ENCODE measurements around the gene ADAMTS10.
"Not testable (repeated sequence)": the region's sequence is repeated elsewhere in the genome, so short reads cannot be mapped to it uniquely, and the experiment has no call there.

ADAMTS10 gene

GRCh38 chr19:8573316-8573715, 37.2 kb downstream of the ADAMTS10 start:
- H3K36me3 ChIP-seq (ENCODE audit: control insufficient read depth in 1 of 2, insufficient read depth in 2 of 2, low read length in 2 of 2) = no peaks in the 10 kb centered on the region
- no peaks in the 10 kb centered on the region for H3K27me3 ChIP-seq (ENCODE audit: low read depth, low read length)
- H3K9me3 ChIP-seq (ENCODE audit: control insufficient read depth in 1 of 2, low read length in 2 of 2) = no peaks in the 10 kb centered on the region
- no peak overlapping the region for H3K27ac ChIP-seq (ENCODE audit: low read length)
- no peak overlapping the region for H3K4me3 ChIP-seq (ENCODE audit: low read depth in 1 of 2, low read length in 2 of 2)
- peaks cover 0 to 2% of the 10 kb centered on the region in 2 donors for H3K4me1 ChIP-seq (ENCODE audit: control insufficient read depth in 1 of 2, insufficient read depth in 2 of 2, low read length in 2 of 2)

DNA sequence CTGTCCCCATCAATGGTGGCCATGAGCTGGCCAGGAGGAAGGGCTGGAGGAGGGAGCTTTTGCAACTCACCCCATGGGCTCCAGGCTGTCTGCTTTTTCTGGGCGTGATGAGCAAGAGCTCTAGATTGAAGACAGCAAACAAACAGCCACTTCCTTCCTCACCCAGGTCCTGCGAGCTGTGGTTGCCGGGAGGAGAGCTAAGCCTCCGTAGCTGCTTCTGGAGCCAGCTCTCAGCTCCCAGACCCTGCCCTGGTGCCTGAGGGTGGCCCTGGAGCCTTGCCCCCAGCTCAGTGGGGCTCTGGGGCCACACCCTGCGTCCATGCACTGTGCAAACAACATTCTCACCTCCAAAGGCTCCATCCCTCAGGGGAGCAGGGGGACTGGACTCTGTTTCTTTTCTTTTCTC, 39.5 kb downstream of the ADAMTS10 start:
- Histone ChIP-seq H3K4me1 (ENCODE audit: control insufficient read depth in 1 of 2, insufficient read depth in 2 of 2, low read length in 2 of 2) (no peaks in the 10 kb centered on the region), H3K9me3 (ENCODE audit: control insufficient read depth in 1 of 2, low read length in 2 of 2) (no peaks in the 10 kb centered on the region), H3K4me3 (ENCODE audit: low read depth in 1 of 2, low read length in 2 of 2) (no peak overlapping the region), H3K36me3 (ENCODE audit: control insufficient read depth in 1 of 2, insufficient read depth in 2 of 2, low read length in 2 of 2) (no peaks in the 10 kb centered on the region), H3K27ac (ENCODE audit: low read length) (no peak overlapping the region), H3K27me3 (ENCODE audit: low read depth, low read length) (no peaks in the 10 kb centered on the region)

DNA sequence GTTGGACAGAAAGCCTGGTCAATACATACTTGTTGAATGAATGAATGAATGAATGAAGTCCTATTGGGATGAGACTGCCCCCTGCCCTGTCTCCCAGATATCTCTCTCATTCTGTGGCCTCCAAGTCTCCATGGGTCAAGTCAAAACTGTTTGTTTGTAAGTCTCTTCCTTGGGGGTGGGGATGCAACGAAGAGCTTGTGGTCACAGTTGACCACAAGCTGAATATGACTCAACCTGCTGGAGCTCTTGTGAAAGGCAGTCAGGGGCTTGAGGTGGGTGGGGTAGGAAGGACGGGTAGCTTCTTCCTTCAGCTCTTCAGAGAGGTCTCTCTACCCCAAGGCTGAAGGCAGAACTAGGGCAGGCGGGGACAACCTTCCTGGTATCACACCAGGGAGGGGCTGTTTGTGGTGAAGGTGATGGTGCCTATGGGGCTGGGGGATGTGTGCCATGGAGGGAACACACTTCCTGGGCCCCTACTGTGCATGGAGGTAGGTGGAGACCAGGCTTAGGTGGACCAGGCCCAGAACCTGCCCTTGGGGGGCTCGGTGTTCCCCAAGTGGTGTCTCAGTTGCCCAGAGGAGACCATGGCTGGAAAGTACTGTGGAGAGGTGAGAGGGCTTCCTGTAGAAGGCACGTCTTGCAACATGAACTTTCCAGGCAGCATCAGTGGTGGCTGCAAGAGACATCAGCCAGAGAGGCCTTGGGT, 41.3 kb downstream of the ADAMTS10 start:
- H3K4me3 ChIP-seq (ENCODE audit: low read depth in 1 of 2, low read length in 2 of 2) = no peak overlapping the region
- H3K9me3 ChIP-seq (ENCODE audit: control insufficient read depth in 1 of 2, low read length in 2 of 2) = no peaks in the 10 kb centered on the region
- H3K4me1 ChIP-seq (ENCODE audit: control insufficient read depth in 1 of 2, insufficient read depth in 2 of 2, low read length in 2 of 2) = no peaks in the 10 kb centered on the region
- H3K27ac ChIP-seq (ENCODE audit: low read length) = peak overlapping the region; percentile 16
- no peaks in the 10 kb centered on the region for H3K27me3 ChIP-seq (ENCODE audit: low read depth, low read length)
- no peaks in the 10 kb centered on the region for H3K36me3 ChIP-seq (ENCODE audit: control insufficient read depth in 1 of 2, insufficient read depth in 2 of 2, low read length in 2 of 2)

DNA sequence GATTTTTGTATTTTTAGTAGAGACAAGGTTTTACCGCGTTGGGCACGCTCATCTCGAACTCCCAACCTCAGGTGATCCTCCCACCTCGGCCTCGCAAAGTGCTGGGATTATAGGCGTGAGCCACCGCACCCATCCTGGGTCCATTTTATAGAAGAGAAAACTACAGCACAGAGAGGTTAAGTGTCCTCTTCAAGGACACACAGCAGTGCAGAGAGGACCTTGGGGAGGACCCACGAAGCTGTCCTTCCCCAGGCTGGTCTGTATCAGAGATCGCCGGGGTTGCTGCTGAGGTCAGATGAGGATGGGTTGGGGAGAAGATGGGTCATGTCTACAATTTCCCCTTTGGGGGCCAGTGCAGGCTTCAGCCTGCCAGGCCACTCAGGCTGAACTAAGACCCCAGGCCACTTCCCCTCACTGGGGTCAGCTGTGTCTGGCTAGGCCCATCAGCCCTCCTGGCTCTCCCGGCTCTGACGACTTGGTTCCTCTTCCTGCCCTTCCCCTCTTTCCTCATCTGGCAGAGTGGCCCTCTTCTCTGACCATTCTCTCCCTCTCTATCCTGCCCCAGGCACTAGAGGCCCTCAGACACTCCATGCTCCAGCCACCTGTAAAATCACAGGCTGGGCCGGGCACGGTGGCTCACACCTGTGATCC, 42.9 kb downstream of the ADAMTS10 start:
- H3K27me3 ChIP-seq (ENCODE audit: low read depth, low read length) = no peaks in the 10 kb centered on the region
- no peak overlapping the region for H3K27ac ChIP-seq (ENCODE audit: low read length)
- H3K4me3 ChIP-seq (ENCODE audit: low read depth in 1 of 2, low read length in 2 of 2) = no peak overlapping the region
- no peaks in the 10 kb centered on the region for H3K36me3 ChIP-seq (ENCODE audit: control insufficient read depth in 1 of 2, insufficient read depth in 2 of 2, low read length in 2 of 2)
- no peaks in the 10 kb centered on the region for H3K9me3 ChIP-seq (ENCODE audit: control insufficient read depth in 1 of 2, low read length in 2 of 2)
- H3K4me1 ChIP-seq (ENCODE audit: control insufficient read depth in 1 of 2, insufficient read depth in 2 of 2, low read length in 2 of 2) = no peaks in the 10 kb centered on the region

DNA sequence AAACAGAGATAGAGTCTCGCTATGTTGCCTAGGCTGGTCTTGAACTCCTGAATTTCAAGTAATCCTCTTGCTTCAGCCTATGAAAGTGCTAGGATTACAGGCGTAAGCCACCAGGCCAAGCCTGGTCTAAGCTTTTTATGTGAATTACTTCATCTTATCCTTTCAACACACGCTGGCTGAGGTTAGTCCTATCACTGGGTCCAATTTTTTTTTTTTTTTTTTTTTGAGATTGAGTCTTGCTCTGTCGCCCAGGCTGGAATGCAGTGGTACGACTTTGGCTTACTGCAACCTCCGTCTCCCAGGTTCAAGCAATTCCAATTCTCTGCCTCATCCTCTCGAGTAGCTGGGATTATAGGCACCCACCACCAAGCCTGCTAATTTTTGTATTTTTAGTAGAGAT, 43.7 kb downstream of the ADAMTS10 start:
- Histone ChIP-seq H3K27ac (ENCODE audit: low read length) (no peak overlapping the region), H3K4me3 (ENCODE audit: low read depth in 1 of 2, low read length in 2 of 2) (no peak overlapping the region), H3K4me1 (ENCODE audit: control insufficient read depth in 1 of 2, insufficient read depth in 2 of 2, low read length in 2 of 2) (no peaks in the 10 kb centered on the region), H3K36me3 (ENCODE audit: control insufficient read depth in 1 of 2, insufficient read depth in 2 of 2, low read length in 2 of 2) (no peaks in the 10 kb centered on the region), H3K9me3 (ENCODE audit: control insufficient read depth in 1 of 2, low read length in 2 of 2) (no peaks in the 10 kb centered on the region), H3K27me3 (ENCODE audit: low read depth, low read length) (no peaks in the 10 kb centered on the region)

GRCh38 chr19:8564866-8565265, 45.6 kb downstream of the ADAMTS10 start:
- H3K9me3 ChIP-seq (ENCODE audit: control insufficient read depth in 1 of 2, low read length in 2 of 2); H3K27ac ChIP-seq (ENCODE audit: low read length); H3K4me3 ChIP-seq (ENCODE audit: low read depth in 1 of 2, low read length in 2 of 2); H3K36me3 ChIP-seq (ENCODE audit: control insufficient read depth in 1 of 2, insufficient read depth in 2 of 2, low read length in 2 of 2); H3K4me1 ChIP-seq (ENCODE audit: control insufficient read depth in 1 of 2, insufficient read depth in 2 of 2, low read length in 2 of 2); H3K27me3 ChIP-seq (ENCODE audit: low read depth, low read length): not testable (repeated sequence)

DNA sequence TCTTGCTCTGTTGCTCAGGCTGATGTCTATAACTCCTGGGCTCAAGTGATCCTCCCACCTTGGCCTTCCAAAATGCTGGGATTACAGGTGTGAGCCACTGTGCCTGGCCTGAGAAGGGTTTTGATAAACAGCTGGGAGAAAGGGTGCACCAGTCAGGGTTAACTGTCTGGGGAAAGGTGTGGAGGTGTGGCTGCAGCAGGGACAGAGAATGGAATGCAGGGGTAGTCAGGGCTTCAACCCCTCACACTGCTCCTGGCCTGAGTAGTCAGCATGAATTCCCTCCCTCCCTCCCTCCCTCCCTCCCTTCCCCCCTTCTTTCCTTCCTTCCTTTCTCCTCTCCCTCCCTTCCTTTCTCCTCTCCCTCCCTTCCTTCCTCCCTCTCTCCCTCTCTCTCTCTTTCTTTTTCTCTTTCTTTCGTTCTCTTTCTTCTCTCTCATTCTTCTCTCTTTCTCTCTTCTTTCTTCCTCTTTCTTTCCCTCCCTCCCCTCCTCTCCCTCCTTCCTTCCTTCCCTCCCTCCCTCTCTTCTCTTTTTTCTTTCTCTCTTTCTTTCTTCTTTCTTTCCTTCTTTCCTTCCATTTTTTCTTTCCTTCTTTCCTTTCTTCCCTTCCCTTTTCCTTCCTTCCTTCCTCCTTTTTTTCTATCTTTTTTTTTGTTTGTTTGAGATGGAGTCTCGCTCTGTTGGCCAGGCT, 49.3 kb downstream of the ADAMTS10 start:
- Histone ChIP-seq H3K4me3 (ENCODE audit: low read depth in 1 of 2, low read length in 2 of 2) (no peak overlapping the region), H3K9me3 (ENCODE audit: control insufficient read depth in 1 of 2, low read length in 2 of 2) (no peaks in the 10 kb centered on the region), H3K27me3 (ENCODE audit: low read depth, low read length) (no peaks in the 10 kb centered on the region), H3K27ac (ENCODE audit: low read length) (no peak overlapping the region), H3K4me1 (ENCODE audit: control insufficient read depth in 1 of 2, insufficient read depth in 2 of 2, low read length in 2 of 2) (no peaks in the 10 kb centered on the region), H3K36me3 (ENCODE audit: control insufficient read depth in 1 of 2, insufficient read depth in 2 of 2, low read length in 2 of 2) (no peaks in the 10 kb centered on the region)

- no peak overlapping the region for H3K27ac ChIP-seq (ENCODE audit: low read length)
- H3K27me3 ChIP-seq (ENCODE audit: low read depth, low read length) = no peaks in the 10 kb centered on the region
Measured at GRCh38 chr19:8558325-8558724, 52.2 kb downstream of the ADAMTS10 start.

GRCh38 chr19:8557642-8558238, 52.8 kb downstream of the ADAMTS10 start:
- Histone ChIP-seq H3K27ac (ENCODE audit: low read length) (no peak overlapping the region), H3K4me1 (ENCODE audit: control insufficient read depth in 1 of 2, insufficient read depth in 2 of 2, low read length in 2 of 2) (no peaks in the 10 kb centered on the region), H3K9me3 (ENCODE audit: control insufficient read depth in 1 of 2, low read length in 2 of 2) (no peaks in the 10 kb centered on the region), H3K4me3 (ENCODE audit: low read depth in 1 of 2, low read length in 2 of 2) (no peak overlapping the region), H3K27me3 (ENCODE audit: low read depth, low read length) (no peaks in the 10 kb centered on the region), H3K36me3 (ENCODE audit: control insufficient read depth in 1 of 2, insufficient read depth in 2 of 2, low read length in 2 of 2) (no peaks in the 10 kb centered on the region)

More at GRCh38 chr19:8558325-8558724, 52.2 kb downstream of the ADAMTS10 start:
- no peak overlapping the region for H3K4me3 ChIP-seq (ENCODE audit: low read depth in 1 of 2, low read length in 2 of 2)
- H3K36me3 ChIP-seq (ENCODE audit: control insufficient read depth in 1 of 2, insufficient read depth in 2 of 2, low read length in 2 of 2) = no peaks in the 10 kb centered on the region
- H3K9me3 ChIP-seq (ENCODE audit: control insufficient read depth in 1 of 2, low read length in 2 of 2) = no peaks in the 10 kb centered on the region
- no peaks in the 10 kb centered on the region for H3K4me1 ChIP-seq (ENCODE audit: control insufficient read depth in 1 of 2, insufficient read depth in 2 of 2, low read length in 2 of 2)

- H3K9me3 ChIP-seq (ENCODE audit: control insufficient read depth in 1 of 2, low read length in 2 of 2); H3K27ac ChIP-seq (ENCODE audit: low read length); H3K36me3 ChIP-seq (ENCODE audit: control insufficient read depth in 1 of 2, insufficient read depth in 2 of 2, low read length in 2 of 2); H3K27me3 ChIP-seq (ENCODE audit: low read depth, low read length); H3K4me1 ChIP-seq (ENCODE audit: control insufficient read depth in 1 of 2, insufficient read depth in 2 of 2, low read length in 2 of 2); H3K4me3 ChIP-seq (ENCODE audit: low read depth in 1 of 2, low read length in 2 of 2): not testable (repeated sequence)
Measured at GRCh38 chr19:8553729-8554128, 56.8 kb downstream of the ADAMTS10 start.

DNA sequence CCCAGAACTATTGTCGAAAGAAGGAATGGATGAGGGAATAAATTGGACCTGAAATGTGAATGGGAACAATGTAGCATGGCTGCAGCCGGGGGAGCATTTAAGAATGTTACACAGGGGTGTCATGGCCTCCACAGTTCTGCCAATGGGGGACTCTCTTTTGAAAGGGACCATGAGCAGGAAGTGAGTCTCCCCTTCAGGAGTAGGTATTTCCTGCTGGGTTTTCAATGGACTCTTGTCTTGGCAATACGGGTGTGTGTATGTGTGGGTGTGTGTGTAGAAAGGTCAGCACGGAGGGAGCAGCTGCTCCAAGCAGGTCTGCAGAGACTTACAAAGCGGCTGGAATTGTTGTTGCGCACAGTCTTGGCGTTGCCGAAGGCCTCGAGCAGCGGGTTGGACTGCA, 57.7 kb downstream of the ADAMTS10 start:
- no peaks in the 10 kb centered on the region for H3K4me1 ChIP-seq (ENCODE audit: control insufficient read depth in 1 of 2, insufficient read depth in 2 of 2, low read length in 2 of 2)
- no peaks in the 10 kb centered on the region for H3K9me3 ChIP-seq (ENCODE audit: control insufficient read depth in 1 of 2, low read length in 2 of 2)
- no peak overlapping the region for H3K27ac ChIP-seq (ENCODE audit: low read length)
- H3K4me3 ChIP-seq (ENCODE audit: low read depth in 1 of 2, low read length in 2 of 2) = no peak overlapping the region
- no peaks in the 10 kb centered on the region for H3K27me3 ChIP-seq (ENCODE audit: low read depth, low read length)
- H3K36me3 ChIP-seq (ENCODE audit: control insufficient read depth in 1 of 2, insufficient read depth in 2 of 2, low read length in 2 of 2) = peaks cover under 1 to 13% of the 10 kb centered on the region in 2 donors

Measured in muscle layer of duodenum (tissue), 2 donors.